Transverse colon (tissue), 4 donors: ENCODE results near the gene DPH7.

Source experiments
- CTCF ChIP-seq, 5 experiments: fragments of 200-600 bp in 3 of 5; fragments of 450-650 bp in 2 of 5; sonication (generic) in 3 of 5; IDR thresholded peaks; 1 replicate in 2 of 5; 2 replicates in 3 of 5; pipeline ENCODE4 v1.5.1; 2016 to 2017; ENCODE audit warnings: antibody characterized with exemption in 5 of 5, inconsistent platforms in 3 of 5, mild to moderate bottlenecking in 2 of 5, moderate library complexity in 1 of 5
- POLR2A ChIP-seq: fragments of 450-650 bp; IDR thresholded peaks from one replicate; pipeline ENCODE4 v1.6.1; 2016; ENCODE audit warnings: antibody characterized with exemption, mild to moderate bottlenecking, moderate library complexity
- POLR2AphosphoS5 ChIP-seq, 3 donors: sonication (generic); formaldehyde crosslinking; IDR thresholded peaks; one replicate each; pipeline ENCODE4 v1.6.1; 2016; ENCODE audit warnings: antibody characterized with exemption in 3 of 3

DNA sequence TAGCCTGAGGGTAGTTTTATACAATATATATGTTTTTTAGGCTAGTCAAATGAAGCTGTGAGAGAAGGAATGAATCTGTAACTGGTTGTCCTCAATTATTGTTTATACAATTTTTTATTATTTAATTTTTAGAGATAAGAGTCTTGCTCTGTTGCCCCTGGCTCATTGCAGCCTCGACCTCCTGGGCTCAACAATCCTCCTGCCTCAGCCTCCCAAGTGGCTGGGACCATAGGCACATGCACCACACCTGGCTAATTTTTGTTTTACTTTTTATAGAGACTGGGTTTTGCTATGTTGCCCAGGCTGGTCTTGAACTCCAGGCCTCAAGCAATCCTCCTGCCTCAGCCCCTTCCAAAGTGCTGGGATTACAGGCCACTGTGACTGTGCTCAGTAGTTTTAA lies 24.4 kb downstream of the DPH7 start:
- no peak for TF ChIP-seq CTCF (IDR thresholded peaks at IDR 0.05)
- no peak for TF ChIP-seq POLR2AphosphoS5 (IDR thresholded peaks at IDR 0.05)
- no peak for TF ChIP-seq POLR2A
